GM21526 (cell line): ENCODE measurements around the gene NIPAL3.

Experiments used
- ATAC-seq: cut with Tn5 transposase; IDR thresholded peaks from one replicate; pipeline ENCODE4 v1.9.1; 2021; ENCODE audit warnings: moderate library complexity; ENCODE audit not compliant: unreplicated experiment, low FRiP score

The NIPAL3 gene

DNA sequence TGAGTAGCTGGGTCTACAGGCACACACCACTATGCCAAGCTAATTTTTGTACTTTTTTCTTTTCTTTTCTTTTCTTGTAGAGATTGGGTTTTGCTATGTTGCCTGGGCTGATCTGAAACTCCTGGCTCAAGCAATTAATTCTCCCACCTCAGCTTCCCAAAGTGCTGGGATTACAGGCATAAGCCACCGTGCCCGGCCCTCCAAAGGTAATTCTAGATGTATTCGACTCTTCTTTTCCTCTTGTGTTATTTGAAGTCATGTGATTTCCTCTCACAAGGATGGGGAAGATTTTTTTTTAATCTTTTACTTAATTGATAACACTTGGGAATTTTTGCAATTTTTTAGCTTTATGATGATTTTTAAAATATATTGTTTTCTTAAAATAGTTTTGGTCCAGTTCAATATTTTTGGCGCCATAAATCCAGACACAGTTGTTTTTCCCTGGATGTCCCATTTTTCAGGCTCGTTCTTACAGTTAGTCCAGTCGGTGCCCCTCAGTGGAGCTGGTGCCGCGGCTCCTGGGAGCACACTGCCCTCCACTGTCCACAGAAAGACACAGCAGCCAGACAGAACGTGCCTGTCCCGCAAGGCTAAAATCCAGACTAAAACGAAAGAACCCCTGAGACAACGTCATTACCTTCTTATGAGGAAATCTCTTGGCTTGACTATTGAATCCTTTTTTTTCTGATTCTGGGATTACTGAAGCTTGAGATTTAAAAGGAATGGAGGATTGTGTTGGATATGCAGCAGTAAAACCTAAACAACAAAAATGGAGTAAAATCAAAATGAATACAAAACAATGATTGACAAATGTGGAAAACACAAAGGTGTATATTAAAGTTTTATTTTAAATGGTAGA is 24.4 kb upstream of the NIPAL3 start:
- ATAC-seq: no peak

DNA sequence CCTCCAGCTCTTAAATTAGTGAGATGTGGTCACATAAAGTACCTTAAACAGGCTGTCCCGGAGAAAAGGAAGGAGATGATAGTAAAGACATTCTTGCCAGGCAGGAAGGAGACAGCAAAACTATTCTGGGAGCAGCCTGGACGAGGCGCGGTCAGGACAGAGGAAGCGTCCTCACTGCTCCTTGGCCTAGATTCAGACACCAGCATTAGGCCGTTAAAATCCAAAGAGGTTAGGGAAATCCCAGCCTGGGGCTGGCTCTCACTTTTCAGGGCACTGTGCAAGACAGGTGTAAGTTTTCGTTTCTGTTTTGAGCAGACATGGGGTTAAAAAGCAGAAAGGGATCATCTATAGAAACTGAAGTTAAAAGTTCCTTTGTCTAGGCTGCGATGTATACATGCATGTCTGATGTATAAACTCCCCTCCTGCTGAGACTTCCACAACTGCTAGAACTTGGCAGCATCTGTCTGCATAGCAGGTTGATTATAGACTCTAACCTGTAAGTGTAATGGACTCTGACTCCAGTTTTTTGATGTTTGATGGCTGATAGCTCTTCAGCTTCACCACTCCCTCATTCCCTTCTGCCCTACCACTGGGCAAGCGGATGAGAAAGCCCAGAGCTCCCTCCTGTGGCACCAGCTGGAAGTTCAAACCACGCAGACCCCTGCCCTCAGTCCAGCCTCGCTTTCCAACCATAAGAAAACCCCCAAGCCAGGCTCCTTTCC is 23.6 kb upstream of the NIPAL3 start:
- ATAC-seq: peak; percentile 64

DNA sequence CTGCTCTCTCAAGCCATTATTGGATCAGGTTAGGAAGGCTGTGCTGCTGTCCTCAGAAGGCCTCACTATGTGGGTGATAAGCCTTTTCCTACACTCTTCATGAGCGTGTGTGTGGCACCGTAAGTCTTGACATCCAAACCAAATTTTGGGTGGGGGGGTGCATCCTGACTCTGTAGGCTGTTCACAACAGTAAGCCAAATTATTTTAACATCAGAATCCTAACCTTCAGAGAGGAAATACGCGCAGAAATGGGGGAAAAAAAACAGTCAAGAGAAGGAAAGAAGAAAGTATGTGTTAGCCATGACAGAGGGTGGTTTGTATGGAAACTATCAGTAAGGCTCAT is 23.0 kb upstream of the NIPAL3 start:
- no peak for ATAC-seq

DNA sequence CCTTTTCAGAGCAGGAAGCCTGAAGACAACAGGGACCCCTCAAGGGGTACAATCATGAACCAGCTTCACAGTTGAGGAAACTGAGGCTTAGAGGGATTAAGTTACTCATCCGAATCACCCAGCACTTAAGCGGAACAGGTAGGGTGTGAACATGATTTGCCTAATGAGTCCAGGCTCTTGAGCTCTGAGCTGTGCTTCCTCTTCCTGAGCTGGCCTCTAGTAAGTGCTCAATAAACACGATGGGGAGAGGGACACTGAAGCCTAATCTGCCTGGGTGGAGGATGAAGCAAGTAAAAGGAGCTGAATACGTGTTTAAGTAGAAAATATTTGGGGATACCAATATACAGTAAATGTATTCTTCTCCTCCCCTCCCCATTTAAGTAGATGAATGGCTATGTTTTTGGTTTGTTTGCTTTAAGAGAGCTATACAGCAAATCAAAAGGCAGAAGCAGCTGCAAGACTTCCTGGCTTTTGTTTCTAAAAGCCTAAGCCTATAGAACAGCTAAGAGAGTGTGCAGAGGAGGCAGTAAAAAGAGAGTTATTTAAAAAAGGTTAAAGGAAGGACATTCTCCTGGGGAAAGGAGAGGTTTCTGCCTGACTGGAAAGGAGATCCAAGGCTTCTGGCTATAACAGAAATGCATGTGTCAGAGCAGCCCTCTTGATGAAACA is 22.5 kb upstream of the NIPAL3 start:
- no peak for ATAC-seq

DNA sequence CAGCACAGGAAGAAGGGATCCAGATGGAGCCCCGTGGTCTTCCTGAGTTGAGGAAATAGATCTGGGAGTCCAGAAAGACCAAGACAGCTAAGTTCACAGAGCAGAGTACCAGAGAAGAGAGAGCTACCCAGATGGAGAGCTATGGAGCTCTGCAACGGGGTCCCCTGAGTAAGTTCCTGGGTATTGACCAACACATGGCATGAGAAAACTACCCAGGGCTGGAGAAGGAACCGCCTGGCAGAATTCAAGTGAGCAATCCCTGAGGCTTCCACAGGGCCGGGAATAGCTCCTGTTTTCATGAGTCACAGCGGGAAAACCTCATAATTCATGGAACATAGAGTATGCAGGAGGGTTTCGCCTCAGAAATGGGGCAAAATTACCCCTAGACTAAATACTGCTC is 21.7 kb upstream of the NIPAL3 start:
- no peak for ATAC-seq

DNA sequence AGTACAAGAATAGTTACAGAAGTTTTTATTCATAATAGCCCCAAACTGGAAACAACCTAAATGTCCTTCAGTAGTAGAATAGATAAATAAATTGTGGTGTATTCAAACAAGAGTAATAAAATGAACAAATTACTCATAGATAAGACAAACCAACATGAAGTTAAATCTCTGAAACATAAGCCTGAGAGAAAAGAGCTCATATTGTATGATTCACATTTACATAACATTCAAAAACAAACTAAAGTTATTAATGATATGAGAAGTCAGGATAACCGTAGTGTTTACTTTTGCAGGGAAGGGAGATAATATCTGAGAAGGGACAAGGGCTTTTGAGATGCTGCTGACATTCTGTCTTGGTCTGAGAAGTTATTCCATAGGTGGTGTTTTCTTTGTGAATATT is 15.5 kb upstream of the NIPAL3 start:
- no peak for ATAC-seq

DNA sequence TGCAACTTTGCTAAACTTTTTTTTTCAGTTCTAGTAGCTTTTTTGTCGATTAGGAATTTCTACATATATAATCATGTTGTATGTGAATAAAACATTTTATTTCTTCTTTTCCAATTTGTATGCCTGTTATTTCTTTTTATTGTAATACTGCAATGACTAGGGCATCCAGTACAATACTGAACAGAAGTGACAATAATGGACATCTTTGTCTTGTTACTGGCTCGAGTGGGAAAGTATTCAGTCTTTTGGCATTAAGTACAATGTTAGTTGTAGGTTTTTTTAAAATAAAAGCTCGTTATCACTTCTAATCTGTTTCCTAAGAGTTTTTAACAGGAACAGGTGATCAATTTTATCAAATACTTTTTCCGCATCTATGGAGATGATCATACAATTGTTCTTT is 11.8 kb upstream of the NIPAL3 start:
- ATAC-seq: no peak

DNA sequence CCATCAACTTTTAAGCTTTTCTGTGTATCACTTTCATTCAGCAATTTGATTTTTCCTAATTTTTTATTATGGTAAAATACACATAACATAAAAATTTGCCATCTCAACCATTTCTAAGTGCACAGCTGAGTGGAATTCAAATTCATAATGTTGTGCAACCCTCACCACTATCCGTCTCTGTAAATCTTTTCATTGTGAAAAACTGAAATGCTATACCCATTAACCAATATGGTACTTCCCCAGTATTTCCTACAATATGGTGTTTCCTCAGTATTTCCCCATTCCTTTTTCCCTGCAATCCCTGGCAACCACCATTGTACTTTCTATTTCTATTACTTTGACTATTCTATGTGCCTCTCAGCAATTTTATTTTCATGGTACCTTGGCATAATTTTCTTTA is 8.8 kb upstream of the NIPAL3 start:
- no peak for ATAC-seq

DNA sequence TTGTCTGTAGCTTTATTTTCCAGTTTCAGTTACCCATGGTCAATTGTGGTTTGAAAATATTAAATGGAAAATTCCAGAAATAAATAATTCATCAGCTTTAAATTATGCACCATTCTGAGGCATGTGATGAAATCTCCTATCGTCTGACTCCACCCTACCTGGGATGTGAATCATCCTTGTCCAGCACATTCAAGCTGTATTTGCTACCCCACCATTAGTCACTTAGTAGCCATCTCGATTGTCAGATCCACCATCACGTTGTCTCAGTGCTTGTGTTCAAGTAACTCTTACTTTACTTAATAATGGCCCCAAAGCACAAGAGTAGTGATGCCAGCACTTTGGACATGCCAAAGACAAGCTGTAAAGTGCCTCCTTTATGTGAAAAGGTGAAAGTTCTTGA is 6.1 kb upstream of the NIPAL3 start:
- ATAC-seq: no peak

DNA sequence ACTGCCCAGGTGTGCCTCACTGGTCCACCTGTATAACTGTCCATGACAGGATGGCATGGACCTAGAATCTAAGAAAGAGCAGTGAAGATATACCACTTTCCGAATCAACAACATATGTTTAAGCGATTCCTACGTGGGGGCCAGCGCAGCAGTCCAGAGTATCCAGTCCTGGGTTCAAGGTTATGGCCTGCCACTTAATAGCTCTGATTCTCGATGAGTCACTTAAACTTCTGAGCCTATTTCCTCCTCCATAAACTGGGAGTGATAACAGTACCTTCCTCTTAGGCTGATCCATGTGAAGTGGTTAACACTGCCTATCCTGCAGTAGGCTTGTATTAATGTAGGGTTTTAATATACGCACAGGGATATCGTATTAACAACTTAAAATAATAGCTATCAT is 4.9 kb upstream of the NIPAL3 start:
- no peak for ATAC-seq

DNA sequence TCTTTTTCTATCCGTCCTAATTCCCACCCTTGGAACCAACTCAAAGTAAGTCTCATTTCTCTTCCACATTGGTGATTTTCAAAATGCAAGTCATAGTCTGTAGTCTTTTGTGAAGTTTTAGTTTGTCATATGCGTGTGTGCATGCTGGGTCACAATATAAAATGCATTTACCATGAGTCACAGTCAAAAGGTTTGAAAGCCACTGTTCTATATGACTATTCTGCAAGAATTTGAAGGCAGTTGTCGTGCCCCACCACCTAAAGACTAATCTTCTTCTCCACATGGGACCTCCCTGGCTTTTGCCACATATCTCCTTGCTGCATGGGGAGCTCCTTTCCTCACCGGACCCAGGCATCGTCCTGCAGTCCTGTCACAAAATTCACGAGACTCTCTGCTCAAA is 3.6 kb upstream of the NIPAL3 start:
- no peak for ATAC-seq

DNA sequence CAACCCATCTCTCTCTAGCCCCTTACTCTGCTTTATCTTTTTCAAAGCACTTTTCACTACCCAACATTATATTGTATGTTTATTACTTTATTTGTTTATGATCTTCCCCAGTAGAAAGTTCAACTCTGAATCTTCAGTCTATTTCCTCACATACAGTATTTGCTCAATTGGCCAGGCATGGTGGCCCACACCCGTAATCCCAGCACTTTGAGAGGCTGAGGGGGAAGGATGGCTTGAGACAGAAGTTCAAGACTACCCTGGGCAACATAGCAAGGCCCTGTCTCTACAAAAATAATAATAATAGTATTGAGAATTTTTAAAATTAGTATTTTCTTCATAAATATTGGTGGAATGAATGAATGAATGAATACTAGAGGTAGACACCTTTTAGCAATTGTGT is 3.2 kb upstream of the NIPAL3 start:
- no peak for ATAC-seq

DNA sequence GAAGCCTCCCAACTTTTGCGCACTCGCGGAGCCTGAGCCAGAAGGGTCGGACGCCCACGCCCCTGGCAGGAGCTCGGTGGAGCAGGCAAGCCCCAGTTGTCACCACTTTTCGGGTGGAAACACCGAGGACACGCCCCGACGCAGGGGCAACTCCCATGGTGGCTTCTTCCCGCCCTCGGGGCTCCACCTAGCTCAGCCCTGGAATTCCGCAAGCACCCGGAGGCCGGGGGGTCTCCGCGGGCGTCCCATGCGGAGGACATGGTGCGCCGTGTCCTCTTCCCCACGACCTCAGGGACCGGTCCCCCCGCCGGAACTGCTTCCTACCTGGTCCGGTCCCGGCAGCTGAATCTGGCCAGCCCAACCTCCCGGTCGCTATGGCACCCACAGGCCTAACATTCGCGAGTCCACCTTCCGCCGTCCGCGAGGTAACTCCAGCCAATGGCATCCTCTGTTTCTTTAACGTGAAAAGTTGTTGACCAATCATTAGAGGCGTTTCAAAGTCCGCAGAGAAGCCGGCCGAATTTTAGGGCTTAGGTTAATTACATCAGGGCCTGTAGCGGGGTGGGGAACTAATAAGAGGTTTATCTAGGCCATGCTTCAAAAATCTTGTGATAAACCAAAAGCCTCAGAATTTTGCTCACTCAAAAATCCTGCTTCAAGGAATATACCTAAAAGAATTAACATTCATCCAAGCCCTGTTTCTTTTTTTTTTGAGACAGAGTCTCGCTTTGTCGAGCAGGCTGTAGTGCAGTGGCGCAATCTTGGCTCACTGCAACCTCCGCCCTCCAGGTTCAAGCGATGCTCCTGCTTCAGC is 2.0 kb upstream of the NIPAL3 start, which contains the start of gene STPG1:
TSS of gene STPG1 (minus strand) at position 433 of the 814 bp plus-strand sequence. CDS start 12,394 bp downstream, outside the sequence.
- no peak for ATAC-seq

DNA sequence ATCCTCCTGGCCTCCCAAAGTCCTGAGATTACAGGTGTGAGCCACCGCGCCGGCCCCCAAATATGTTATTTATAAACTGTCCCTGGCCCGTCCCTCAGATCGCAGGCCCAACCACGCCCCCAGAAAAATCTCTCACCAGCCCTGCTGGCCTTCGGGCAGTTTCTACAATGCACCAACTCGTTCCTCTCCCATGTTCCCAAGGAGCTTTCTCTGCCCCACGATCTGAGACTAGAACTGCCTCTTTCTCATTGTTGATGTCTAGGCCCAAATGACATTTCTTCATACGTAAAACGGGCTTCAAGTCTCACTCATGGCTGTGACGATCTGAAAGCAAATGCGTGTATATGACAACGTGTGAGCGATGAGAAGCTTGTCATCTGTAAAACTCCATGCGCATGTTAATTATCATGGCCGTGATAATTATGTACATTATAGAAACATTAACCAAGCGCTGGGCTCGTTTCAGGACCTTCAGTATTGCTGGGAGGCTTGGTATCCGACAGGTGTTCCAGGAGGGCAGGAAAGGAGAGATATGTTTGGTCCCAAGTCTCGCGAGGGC is 748 bp upstream of the NIPAL3 start:
- ATAC-seq: no peak

DNA sequence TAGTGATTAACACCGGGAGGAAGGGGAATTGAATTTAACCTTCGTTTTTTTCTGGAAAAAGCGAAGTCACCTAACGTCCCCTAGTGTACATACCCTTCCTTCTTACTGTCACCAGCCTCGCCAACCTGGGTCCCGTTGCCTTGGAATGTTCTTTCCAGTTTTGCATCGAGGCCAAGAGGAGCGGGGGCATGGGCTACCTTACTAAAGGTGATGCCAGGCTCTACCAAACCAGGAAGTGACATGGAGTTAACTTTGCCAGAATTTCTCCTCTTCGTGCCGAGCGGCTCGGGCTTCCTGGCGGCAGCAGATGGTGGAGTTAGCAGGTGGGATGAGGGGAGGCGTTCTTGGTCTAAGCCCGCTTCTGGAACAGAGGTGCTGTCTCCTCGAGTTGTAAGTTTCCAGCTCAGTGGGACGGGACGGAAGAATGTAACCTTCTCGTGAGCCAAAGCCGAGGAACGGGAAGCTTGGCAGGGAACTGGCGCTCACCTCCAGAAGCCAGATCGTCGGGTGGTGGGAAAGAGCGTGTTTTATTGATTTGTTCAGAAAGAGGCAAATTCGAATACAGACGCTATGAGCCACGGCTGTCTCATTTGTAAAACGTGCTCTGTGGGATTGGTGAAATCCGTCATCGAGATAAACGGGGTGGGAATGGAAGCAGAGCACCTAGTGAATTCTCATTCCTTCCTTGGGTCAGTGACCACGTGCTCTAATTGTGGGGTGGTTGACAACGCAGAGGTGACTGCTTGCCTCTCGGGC is 486 bp downstream of the NIPAL3 start:
- peak; percentile 18 for ATAC-seq

DNA sequence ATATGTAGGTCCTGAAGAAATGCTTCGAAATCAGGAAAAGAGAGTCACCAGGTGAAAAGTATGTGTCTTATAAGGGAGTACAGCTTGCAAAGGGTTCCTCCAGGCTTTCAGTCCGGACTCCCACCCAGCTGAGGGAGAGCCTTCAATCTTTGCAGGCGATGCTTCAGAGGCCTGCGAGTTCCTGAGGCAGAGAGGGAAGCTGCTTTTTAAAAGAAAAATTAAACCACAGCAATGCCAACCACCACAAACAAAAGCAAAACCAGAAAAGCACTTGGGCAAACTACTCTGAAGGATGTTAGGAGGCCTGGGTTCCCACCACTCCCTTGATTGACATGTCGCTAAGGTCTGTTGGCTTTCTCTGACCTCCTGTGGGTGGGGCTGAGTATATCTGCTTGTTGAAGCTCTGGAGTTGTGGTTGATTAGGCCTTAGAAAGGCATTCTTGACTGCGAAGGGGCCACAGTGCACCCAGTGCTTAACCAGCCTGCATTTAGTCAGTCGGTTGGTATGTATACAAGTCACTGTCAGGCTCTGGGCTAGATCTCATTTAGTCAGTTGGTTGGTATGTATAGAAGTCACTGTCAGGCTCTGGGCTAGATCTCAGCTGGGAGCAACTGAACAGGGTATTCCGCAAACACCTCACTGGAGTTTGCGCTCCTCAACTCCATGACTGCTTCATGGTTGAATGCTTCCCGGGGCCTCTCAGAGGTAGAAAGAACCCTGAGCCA is 1.2 kb downstream of the NIPAL3 start:
- ATAC-seq: no peak

DNA sequence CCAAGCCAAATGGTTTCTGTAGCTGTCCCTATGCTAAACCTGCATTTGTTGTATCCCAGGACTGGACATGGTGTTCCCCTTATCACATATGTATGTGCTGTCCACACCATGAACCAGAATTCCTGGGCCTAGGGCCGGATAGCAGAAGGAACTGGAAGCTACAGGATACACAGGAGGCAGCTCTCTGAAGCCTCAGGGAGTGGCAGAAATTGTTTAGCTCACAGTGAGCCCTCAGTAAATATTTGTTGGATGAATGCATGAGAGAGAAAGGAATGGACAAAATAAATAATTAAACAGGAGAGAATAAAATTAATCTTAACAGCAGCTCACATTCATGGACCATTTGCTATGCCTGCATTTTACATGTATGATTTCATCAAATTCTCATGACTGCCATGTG is 2.1 kb downstream of the NIPAL3 start:
- no peak for ATAC-seq

DNA sequence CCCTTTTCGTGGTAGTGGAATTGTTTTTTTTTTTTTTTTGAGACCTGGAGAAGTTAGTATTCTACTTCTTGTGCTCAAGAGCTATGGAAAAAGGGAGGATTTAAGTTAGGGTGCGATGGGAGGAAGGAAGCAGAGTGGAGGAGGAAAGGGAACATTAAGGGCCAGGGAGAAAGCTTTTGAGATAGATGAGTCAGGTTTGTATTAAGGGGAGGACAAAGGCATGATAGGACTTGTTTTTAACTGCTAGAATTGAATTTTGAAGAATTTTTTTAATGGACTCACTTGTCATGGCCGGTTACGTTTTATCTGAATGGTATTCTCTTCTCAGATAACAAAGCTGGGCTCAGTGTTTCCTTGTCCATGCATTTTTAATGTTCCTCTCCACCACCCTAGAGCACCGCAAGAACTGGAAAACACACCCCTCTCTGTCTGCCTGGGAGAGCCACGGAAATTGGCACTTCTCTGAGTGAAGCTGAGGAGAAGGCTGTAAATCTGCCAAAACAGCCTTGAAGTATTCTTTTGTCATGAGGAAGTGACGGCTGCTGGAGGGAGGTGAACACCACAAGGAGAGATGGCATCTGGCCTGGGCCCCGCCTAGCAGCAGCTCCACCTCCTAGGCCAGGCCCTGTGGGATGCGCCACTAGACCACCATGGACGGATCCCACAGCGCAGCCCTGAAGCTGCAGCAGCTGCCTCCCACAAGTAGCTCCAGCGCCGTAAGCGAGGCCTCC is 3.5 kb downstream of the NIPAL3 start:
- ATAC-seq: no peak
